GM23338 (cell line): Measurements from ENCODE around the gene FOXN1. TPM values are rescaled to one million over a fixed set of nuclear protein-coding genes. Genes with fewer than 3 reads are reported as not detected.
"Not testable (repeated sequence)": the region's sequence is repeated elsewhere in the genome, so short reads cannot be mapped to it uniquely, and the experiment has no call there.

Experiments used
- ATAC-seq: fragments of 200-7000 bp; cut with Tn5 transposase; 3 replicates; pipeline ENCODE4 v1.9.1; 2020
- DNase-seq: peaks from one replicate; pipeline ENCODE4 v3.0.0-alpha.2; 2015; ENCODE audit warnings: low spot score
- H2AFZ ChIP-seq: fragments of 200-600 bp; sonication (generic); 2 replicates; pipeline ENCODE4 v1.8.0; 2016; ENCODE audit warnings: antibody characterized with exemption, mild to moderate bottlenecking, moderate library complexity
- H3F3A ChIP-seq: fragments of 200-600 bp; sonication (generic); replicated peaks from 2 replicates; pipeline ENCODE4 v1.8.0; 2017; ENCODE audit warnings: antibody characterized with exemption, mixed run types, low read depth
- H3K27ac ChIP-seq: fragments of 200-600 bp; sonication (generic); 2 replicates; pipeline ENCODE4 v1.6.1; 2016; ENCODE audit warnings: low read depth
- H3K27me3 ChIP-seq: fragments of 200-600 bp; sonication (generic); 2 replicates; pipeline ENCODE4 v1.8.0; 2016; ENCODE audit warnings: mild to moderate bottlenecking, mixed run types, moderate library complexity; ENCODE audit not compliant: insufficient read depth
- H3K36me3 ChIP-seq: fragments of 200-600 bp; sonication (generic); 2 replicates; pipeline ENCODE4 v1.8.0; 2016; ENCODE audit warnings: mild to moderate bottlenecking; ENCODE audit not compliant: insufficient read depth
- H3K4me1 ChIP-seq: fragments of 200-600 bp; sonication (generic); 2 replicates; pipeline ENCODE4 v1.8.0; 2016; ENCODE audit warnings: mild to moderate bottlenecking, moderate library complexity; ENCODE audit not compliant: insufficient read depth
- H3K4me2 ChIP-seq: fragments of 200-600 bp; sonication (generic); 2 replicates; pipeline ENCODE4 v1.7.1; 2017; ENCODE audit warnings: mixed run types
- H3K4me3 ChIP-seq: fragments of 200-600 bp; sonication (generic); 2 replicates; pipeline ENCODE4 v1.6.1; 2016; ENCODE audit warnings: mixed run types
- H3K79me2 ChIP-seq: fragments of 200-600 bp; sonication (generic); replicated peaks from 2 replicates; pipeline ENCODE4 v1.8.0; 2017; ENCODE audit warnings: mild to moderate bottlenecking; ENCODE audit not compliant: insufficient read depth
- H3K9me2 ChIP-seq: fragments of 200-600 bp; sonication (generic); 2 replicates; pipeline ENCODE4 v1.8.0; 2017; ENCODE audit not compliant: insufficient read depth
- H4K20me1 ChIP-seq: fragments of 200-600 bp; sonication (generic); replicated peaks from 2 replicates; pipeline ENCODE4 v1.8.0; 2017; ENCODE audit warnings: mild to moderate bottlenecking; ENCODE audit not compliant: insufficient read depth
- H3K27ac Mint-ChIP-seq: 2 replicates; pipeline ENCODE4 v1.8.0; 2020; ENCODE audit warnings: inconsistent platforms, mild to moderate bottlenecking, moderate library complexity, mixed read lengths
- H3K27me3 Mint-ChIP-seq: 3 replicates; pipeline ENCODE4 v1.8.0; 2022; ENCODE audit warnings: low read depth, mild to moderate bottlenecking, moderate library complexity, mixed read lengths, inconsistent platforms; ENCODE audit not compliant: insufficient read depth, poor library complexity
- H3K36me3 Mint-ChIP-seq: 3 replicates; pipeline ENCODE4 v1.8.0; 2021; ENCODE audit warnings: low read depth, mild to moderate bottlenecking, inconsistent platforms, moderate library complexity, mixed read lengths
- H3K4me1 Mint-ChIP-seq: 3 replicates; pipeline ENCODE4 v1.8.0; 2020; ENCODE audit warnings: mild to moderate bottlenecking, inconsistent platforms, mixed read lengths
- H3K4me3 Mint-ChIP-seq: 3 replicates; pipeline ENCODE4 v1.8.0; 2021; ENCODE audit warnings: moderate library complexity, mild to moderate bottlenecking, inconsistent platforms, mixed read lengths
- H3K9me3 Mint-ChIP-seq: 3 replicates; pipeline ENCODE4 v1.8.0; 2020; ENCODE audit warnings: moderate library complexity, mild to moderate bottlenecking, inconsistent platforms, mixed read lengths
- CTCF ChIP-seq, 2 experiments: fragments of 200-600 bp in 1 of 2; sonication (generic) in 1 of 2; conservative IDR thresholded peaks; 2 replicates each; pipeline versions ENCODE4 v1.5.1 to v1.6.1; 2016 to 2017; ENCODE audit warnings: antibody characterized with exemption in 2 of 2, low read depth in 2 of 2, mild to moderate bottlenecking in 2 of 2, moderate library complexity in 1 of 2
- ETS1 ChIP-seq: IDR thresholded peaks from 2 replicates; pipeline ENCODE4 v1.6.1; 2016; ENCODE audit warnings: antibody characterized with exemption
- EZH2 ChIP-seq: fragments of 200-600 bp; sonication (generic); IDR thresholded peaks from one replicate; pipeline ENCODE4 v1.8.0; 2017; ENCODE audit warnings: antibody characterized with exemption, mild to moderate bottlenecking, low read depth; ENCODE audit not compliant: unreplicated experiment
- JUNB ChIP-seq: IDR thresholded peaks from one replicate; pipeline ENCODE4 v1.6.1; 2016; ENCODE audit warnings: antibody characterized with exemption; ENCODE audit not compliant: unreplicated experiment
- NANOG ChIP-seq: IDR thresholded peaks from 2 replicates; pipeline ENCODE4 v1.6.1; 2016; ENCODE audit warnings: antibody characterized with exemption, borderline replicate concordance
- POLR2AphosphoS5 ChIP-seq: IDR thresholded peaks from 2 replicates; pipeline ENCODE4 v1.6.1; 2016; ENCODE audit warnings: antibody characterized with exemption, low read depth
- REST ChIP-seq: IDR thresholded peaks from one replicate; pipeline ENCODE4 v1.6.1; 2018; ENCODE audit warnings: antibody characterized with exemption; ENCODE audit not compliant: unreplicated experiment
- STAT1 ChIP-seq: IDR thresholded peaks from one replicate; pipeline ENCODE4 v1.6.1; 2016; ENCODE audit warnings: antibody characterized with exemption; ENCODE audit not compliant: unreplicated experiment
- ZNF331 ChIP-seq: fragments of 250-450 bp; sonication (Bioruptor Pico); IDR thresholded peaks from 2 replicates; pipeline ENCODE4 v1.5.0; 2020; ENCODE audit warnings: low read depth, mild to moderate bottlenecking, moderate library complexity
- polyA plus RNA-seq: library from polyadenylated mRNA; unstranded; fragments of >200 nt; fragmentation: Nextera tagmentation; extraction: Ambion mirVana; gene quantifications from 2 replicates; pipeline ENCODE4 v1.2.1, GENCODE V29; 2016
- total RNA-seq: library from RNA; depleted of rRNA; stranded (reverse); fragments of >200 nt; shearing (Covaris generic); gene quantifications from 2 replicates; pipeline ENCODE4 v1.2.3, GENCODE V29; 2014

FOXN1 gene
- total and polyA plus RNA-seq, 2 experiments from 2014 or later, result not detected

GRCh38 chr17:28521311-28522085, 15.3 kb downstream of the FOXN1 start:
- Histone ChIP-seq H3K4me2 (no peak overlapping the region), H3K9me2 (no peaks in the 10 kb centered on the region), H4K20me1 (no peaks in the 10 kb centered on the region), H3K27me3 (no peaks in the 10 kb centered on the region), H3K36me3 (no peaks in the 10 kb centered on the region), H3K27ac (no peak overlapping the region), H3K4me1 (no peaks in the 10 kb centered on the region), H2AFZ (peak overlapping the region; percentile 43; the same call in 1 of the 2 replicates), H3K79me2 (no peaks in the 10 kb centered on the region), H3K4me3 (no peak overlapping the region), H3F3A (no peaks in the 10 kb centered on the region)
- H3K9me3 Mint-ChIP-seq, result peaks cover 3% of the 10 kb centered on the region; the same call in 1 of the 3 replicates
- peaks cover 3% of the 10 kb centered on the region; the same call in 2 of the 3 replicates for H3K4me1 Mint-ChIP-seq
- peaks cover 16% of the 10 kb centered on the region for H3K27me3 Mint-ChIP-seq
- no peak for TF ChIP-seq POLR2AphosphoS5
- no peak for TF ChIP-seq ETS1
- TF ChIP-seq STAT1, result no peak
- TF ChIP-seq NANOG, result no peak
- TF ChIP-seq ZNF331 (CRISPR knock-in tag), result no peak
- no peak for TF ChIP-seq JUNB
- TF ChIP-seq EZH2, result no peak
- peak; percentile 52 for TF ChIP-seq REST
- no peak for TF ChIP-seq CTCF (conservative IDR thresholded peaks at IDR 0.05; ENCODE audit: low read depth in 2 of 2)
- no peak overlapping the region for H3K4me3 Mint-ChIP-seq
- no peaks in the 10 kb centered on the region; the same call in 2 of the 3 replicates for H3K36me3 Mint-ChIP-seq
- ATAC-seq (peak; percentile 92), DNase-seq (peak; percentile 65)
- H3K27ac Mint-ChIP-seq, result no peak overlapping the region

GRCh38 chr17:28522281-28522680, 16.1 kb downstream of the FOXN1 start:
- H3K4me3 Mint-ChIP-seq, H3K36me3 Mint-ChIP-seq, H3K79me2 ChIP-seq, H3F3A ChIP-seq, H3K27ac ChIP-seq, H3K27ac Mint-ChIP-seq, H4K20me1 ChIP-seq, H3K4me1 ChIP-seq, H3K27me3 ChIP-seq, DNase-seq, H3K4me3 ChIP-seq, H3K4me2 ChIP-seq, ATAC-seq, H3K9me3 Mint-ChIP-seq, H3K9me2 ChIP-seq, H3K36me3 ChIP-seq, H2AFZ ChIP-seq, H3K4me1 Mint-ChIP-seq: not testable (repeated sequence)
- peaks cover 20% of the 10 kb centered on the region for H3K27me3 Mint-ChIP-seq
